Osteoblast (primary cell): ENCODE results near the gene PIWIL4. TPM values are rescaled to one million over a fixed set of nuclear protein-coding genes. Genes with fewer than 3 reads are reported as not detected.

Experiments used
- total RNA-seq: library from RNA; depleted of rRNA; stranded (reverse); fragments of >200 nt; gene quantifications from 2 replicates; pipeline ENCODE4 v1.2.3, GENCODE V29; 2012

PIWIL4 gene
- total RNA-seq, 1 donor = 1.8 TPM

Other genes with a start within 250 kb of the PIWIL4 start
- gene GPR83, start 165.9 kb upstream of the PIWIL4 start, total RNA-seq = not detected in 2 replicates
- gene MRE11, start 73.5 kb upstream of the PIWIL4 start, total RNA-seq = 10.1 and 15.0 TPM in 2 replicates
- gene ANKRD49, start 73.4 kb upstream of the PIWIL4 start, total RNA-seq = 13.0 and 14.1 TPM in 2 replicates
- gene C11orf97, start 54.9 kb upstream of the PIWIL4 start, total RNA-seq = not detected in 2 replicates
- gene FUT4, start 23.4 kb upstream of the PIWIL4 start, total RNA-seq = 5.6 and 7.2 TPM in 2 replicates
- 53.6 and 54.2 TPM in 2 replicates for gene AMOTL1, start 201.0 kb downstream of the PIWIL4 start, total RNA-seq